Stimulated activated CD4-positive, alpha-beta T cell treated with anti-CD3 and anti-CD28 coated beads, Interleukin-1b, Interleukin-23, amount 100 ng/mL, for 24 hours (primary cell): ENCODE results near the gene MAZ.
"Not testable (repeated sequence)": the region's sequence is repeated elsewhere in the genome, so short reads cannot be mapped to it uniquely, and the experiment has no call there.

Source experiments
- DNase-seq, 4 experiments: peaks; one replicate each; pipeline ENCODE4 v3.0.0-alpha.2; 2020; ENCODE audit warnings: low read depth in 4 of 4, low spot score in 1 of 4

MAZ gene

GRCh38 chr16:29806099-29806579 lies at the start of gene MAZ:
Gene MAZ (plus strand): TSS chr16:29806529. CDS start chr16:29806702, 173 bp downstream.
- peak in 3 of 4 experiments; percentile 63 to 74 (median 65) for DNase-seq

GRCh38 chr16:29756654-29757053 lies 49.7 kb upstream of the MAZ start:
- no peak for DNase-seq

GRCh38 chr16:29757086-29757485 lies 49.2 kb upstream of the MAZ start:
- DNase-seq, result not testable (repeated sequence)

GRCh38 chr16:29757950-29758466 lies 48.3 kb upstream of the MAZ start:
- no peak for DNase-seq

GRCh38 chr16:29760567-29761279 lies 45.6 kb upstream of the MAZ start:
- no peak for DNase-seq

- DNase-seq, result not testable (repeated sequence)
Observed at GRCh38 chr16:29761280-29761651, 45.1 kb upstream of the MAZ start.

GRCh38 chr16:29761882-29762281 lies 44.4 kb upstream of the MAZ start:
- no peak for DNase-seq

- no peak for DNase-seq
Observed at GRCh38 chr16:29763326-29763725, 43.0 kb upstream of the MAZ start.

- no peak for DNase-seq
Observed at GRCh38 chr16:29765167-29766032, 40.9 kb upstream of the MAZ start.

- DNase-seq, result no peak
Observed at GRCh38 chr16:29766571-29766970, 39.8 kb upstream of the MAZ start.

GRCh38 chr16:29767062-29767461 lies 39.3 kb upstream of the MAZ start:
- no peak for DNase-seq

- no peak for DNase-seq
Observed at GRCh38 chr16:29769507-29769906, 36.8 kb upstream of the MAZ start.

- DNase-seq, result no peak
Observed at GRCh38 chr16:29770250-29770929, 35.9 kb upstream of the MAZ start.

- DNase-seq, result not testable (repeated sequence)
Observed at GRCh38 chr16:29772330-29772729, 34.0 kb upstream of the MAZ start.

- DNase-seq, result no peak
Observed at GRCh38 chr16:29774730-29775129, 31.6 kb upstream of the MAZ start.

GRCh38 chr16:29775742-29776408 lies 30.5 kb upstream of the MAZ start:
- no peak for DNase-seq

GRCh38 chr16:29777576-29778350 lies 28.6 kb upstream of the MAZ start, which contains the start of gene ZG16:
Gene ZG16 (plus strand): TSS chr16:29778256. CDS start chr16:29779267, 1,011 bp downstream.
- no peak for DNase-seq

GRCh38 chr16:29779474-29779873 lies 26.9 kb upstream of the MAZ start:
- DNase-seq, result no peak

GRCh38 chr16:29783094-29783953 lies 23.0 kb upstream of the MAZ start:
- DNase-seq, result not testable (repeated sequence)
